Choroid plexus epithelial cell (primary cell): Measurements from ENCODE around the gene KLHL18.
"Not testable (repeated sequence)": the region's sequence is repeated elsewhere in the genome, so short reads cannot be mapped to it uniquely, and the experiment has no call there.

Experiments
- DNase-seq: peaks from one replicate; pipeline ENCODE4 v3.0.0-alpha.2; 2010; ENCODE audit warnings: low read depth
- H3K4me3 ChIP-seq: 2 replicates; pipeline ENCODE4 v1.5.1; 2011; ENCODE audit warnings: low read depth, mild to moderate bottlenecking, control low read depth, low read length, moderate library complexity
- TF ChIP-seq, protein P1 (sequence below): conservative IDR thresholded peaks from 2 replicates; pipeline ENCODE4 v1.5.1; 2011; ENCODE audit warnings: low read depth, mild to moderate bottlenecking, control low read depth, inconsistent platforms, low read length, moderate library complexity

Gene KLHL18

GRCh38 chr3:47365213-47366153 is 82.7 kb downstream of the KLHL18 start:
- TF ChIP-seq, protein P1, sequence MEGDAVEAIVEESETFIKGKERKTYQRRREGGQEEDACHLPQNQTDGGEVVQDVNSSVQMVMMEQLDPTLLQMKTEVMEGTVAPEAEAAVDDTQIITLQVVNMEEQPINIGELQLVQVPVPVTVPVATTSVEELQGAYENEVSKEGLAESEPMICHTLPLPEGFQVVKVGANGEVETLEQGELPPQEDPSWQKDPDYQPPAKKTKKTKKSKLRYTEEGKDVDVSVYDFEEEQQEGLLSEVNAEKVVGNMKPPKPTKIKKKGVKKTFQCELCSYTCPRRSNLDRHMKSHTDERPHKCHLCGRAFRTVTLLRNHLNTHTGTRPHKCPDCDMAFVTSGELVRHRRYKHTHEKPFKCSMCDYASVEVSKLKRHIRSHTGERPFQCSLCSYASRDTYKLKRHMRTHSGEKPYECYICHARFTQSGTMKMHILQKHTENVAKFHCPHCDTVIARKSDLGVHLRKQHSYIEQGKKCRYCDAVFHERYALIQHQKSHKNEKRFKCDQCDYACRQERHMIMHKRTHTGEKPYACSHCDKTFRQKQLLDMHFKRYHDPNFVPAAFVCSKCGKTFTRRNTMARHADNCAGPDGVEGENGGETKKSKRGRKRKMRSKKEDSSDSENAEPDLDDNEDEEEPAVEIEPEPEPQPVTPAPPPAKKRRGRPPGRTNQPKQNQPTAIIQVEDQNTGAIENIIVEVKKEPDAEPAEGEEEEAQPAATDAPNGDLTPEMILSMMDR: no peak
- H3K4me3 ChIP-seq: no peak overlapping the region
- peak; percentile 23 for DNase-seq

DNA sequence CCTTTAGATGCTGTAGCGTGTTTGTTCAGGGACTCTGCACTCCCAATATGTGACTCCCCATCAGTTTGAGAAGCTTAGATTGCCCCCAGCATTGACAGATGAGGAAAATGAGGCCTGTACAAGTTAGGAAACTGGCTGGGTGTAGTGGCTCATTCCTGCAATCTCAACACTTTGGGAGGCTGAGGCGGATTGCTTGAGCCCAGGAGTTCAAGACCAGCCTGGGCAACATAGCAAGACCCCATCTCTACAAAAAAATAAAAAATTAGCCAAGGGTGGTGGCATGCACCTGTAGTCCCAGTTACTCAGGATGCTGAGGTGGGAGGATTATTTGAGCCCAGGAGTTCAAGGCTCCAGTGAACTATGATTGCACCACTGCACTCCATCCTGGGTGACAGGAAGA is 84.1 kb downstream of the KLHL18 start:
- TF ChIP-seq, protein P1: no peak
- no peak for DNase-seq
- H3K4me3 ChIP-seq: no peak overlapping the region

DNA sequence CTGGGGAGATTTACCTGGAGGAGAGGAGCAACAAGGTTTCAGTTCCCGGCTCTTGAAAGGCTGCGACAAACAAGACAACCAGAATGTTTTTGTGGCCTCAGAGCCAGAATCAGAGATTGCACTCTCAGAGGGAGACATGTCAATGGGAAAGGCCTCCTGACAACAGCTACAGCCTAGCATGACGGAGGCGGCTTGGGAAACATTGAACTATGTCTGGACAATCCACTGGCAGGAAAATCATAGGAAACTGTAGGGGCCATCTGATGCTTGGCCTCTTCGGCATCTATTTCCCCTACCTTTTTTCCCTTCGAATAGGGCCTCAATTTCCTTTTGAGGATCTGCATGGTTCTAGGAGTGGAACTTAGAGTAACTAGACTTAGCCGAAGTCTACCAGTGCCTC is 84.9 kb downstream of the KLHL18 start:
- H3K4me3 ChIP-seq: no peak overlapping the region
- DNase-seq: no peak
- TF ChIP-seq, protein P1: no peak

DNA sequence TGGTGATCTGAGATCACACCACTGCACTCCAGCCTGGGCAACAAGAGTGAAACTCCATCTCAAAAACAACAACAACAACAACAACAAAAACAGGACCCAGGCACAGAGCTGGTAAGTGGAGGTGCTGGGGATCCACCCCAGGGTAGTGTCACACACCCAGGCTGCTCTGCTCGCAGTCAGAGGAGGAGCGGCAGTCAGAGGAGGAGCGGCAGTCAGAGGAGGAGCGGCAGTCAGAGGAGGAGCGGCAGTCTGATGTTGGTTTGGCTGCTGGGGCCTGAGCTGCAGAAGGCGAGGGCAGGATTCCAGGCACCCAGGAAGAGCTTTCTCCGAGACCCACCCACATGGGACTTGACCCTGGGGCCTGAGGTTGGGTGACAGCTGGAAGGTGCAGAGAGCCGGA is 87.3 kb downstream of the KLHL18 start:
- H3K4me3 ChIP-seq, DNase-seq: not testable (repeated sequence)

DNA sequence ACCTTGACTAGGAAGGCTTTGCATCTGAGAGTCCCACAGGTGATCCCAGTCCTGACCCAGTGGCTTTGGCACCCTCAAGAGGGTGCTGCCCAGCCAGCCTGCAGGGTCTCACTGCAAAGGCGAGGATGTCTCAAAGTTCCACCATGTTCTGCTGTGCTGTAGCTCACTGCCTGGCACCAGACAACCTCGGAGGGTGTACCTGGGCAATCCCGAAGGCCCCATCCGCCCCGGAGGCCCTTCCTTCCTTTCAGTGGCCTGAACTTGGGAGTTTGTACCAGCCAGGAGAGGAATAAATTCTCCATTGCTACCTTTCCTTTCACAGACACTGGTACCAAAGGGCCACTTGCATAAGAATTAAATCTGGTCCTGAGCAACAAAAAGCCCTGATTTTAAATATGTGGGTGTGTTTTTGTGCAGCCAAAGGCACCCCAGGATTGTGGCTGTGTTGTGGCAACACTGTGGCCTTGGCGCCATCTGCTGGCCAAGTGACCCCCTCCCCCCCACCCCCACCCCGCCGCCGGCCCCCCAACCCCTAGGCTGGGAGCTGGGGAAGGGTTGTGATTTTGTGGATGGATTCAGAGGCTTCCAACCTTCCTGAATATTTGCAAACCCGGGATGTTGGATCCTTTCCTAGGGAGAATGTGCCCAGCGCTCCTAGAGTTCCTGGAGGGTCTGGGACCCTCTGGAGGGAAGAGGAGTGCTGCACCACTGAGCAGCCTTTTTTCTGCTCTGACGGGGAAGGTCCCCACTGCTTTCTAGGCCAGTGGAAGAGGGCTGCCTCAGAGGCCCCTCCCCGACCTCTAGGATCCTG is 88.3 kb downstream of the KLHL18 start:
- DNase-seq: peak; percentile 23
- TF ChIP-seq, protein P1: peak; percentile 52

GRCh38 chr3:47374587-47374986 is 91.8 kb downstream of the KLHL18 start:
- DNase-seq: no peak
- TF ChIP-seq, protein P1: no peak
- H3K4me3 ChIP-seq: no peak overlapping the region

More for the DNA sequence above, 88.3 kb downstream of the KLHL18 start:
- no peak overlapping the region for H3K4me3 ChIP-seq

DNA sequence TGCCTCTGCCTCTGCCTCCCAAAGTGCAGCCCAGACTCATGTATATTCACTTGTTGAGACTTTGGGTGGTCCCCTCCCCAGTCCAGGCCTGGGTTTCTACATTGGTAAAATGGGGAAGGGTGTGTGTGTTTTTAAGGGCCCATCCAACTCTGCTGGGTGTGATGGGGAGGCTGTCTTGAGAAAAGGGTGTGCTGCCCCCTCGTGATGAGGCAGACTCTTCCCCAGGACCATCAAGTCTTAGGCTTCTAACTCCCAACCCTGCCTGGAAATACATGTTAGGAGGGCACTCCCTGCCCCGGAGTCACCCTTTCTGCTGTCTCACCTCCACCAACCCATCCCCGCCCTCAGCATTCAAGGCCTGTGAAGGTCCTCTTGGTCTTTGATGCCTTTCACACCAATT is 93.6 kb downstream of the KLHL18 start:
- no peak for DNase-seq
- no peak overlapping the region for H3K4me3 ChIP-seq
- TF ChIP-seq, protein P1: no peak
